Prostate gland (tissue), 2 donors: ENCODE measurements around the gene DQX1. TPM values are rescaled to one million over a fixed set of nuclear protein-coding genes. Genes with fewer than 3 reads are reported as not detected.
"Not testable (repeated sequence)": the region's sequence is repeated elsewhere in the genome, so short reads cannot be mapped to it uniquely, and the experiment has no call there.

Experiments used
- DNase-seq: peaks from one replicate; pipeline ENCODE4 v3.0.0-alpha.2; 2019; ENCODE audit warnings: low spot score
- H3K27ac ChIP-seq, 2 donors: fragments of 200-600 bp; sonication (generic); 2 replicates each; pipeline ENCODE4 v1.5.1; 2017 to 2019
- H3K27me3 ChIP-seq: fragments of 200-600 bp; sonication (generic); replicated peaks from 2 replicates; pipeline ENCODE4 v1.5.1; 2019; ENCODE audit not compliant: insufficient read depth
- H3K36me3 ChIP-seq, 2 donors: fragments of 200-600 bp; sonication (generic); 1 replicate in 1 of 2; 2 replicates in 1 of 2; pipeline versions ENCODE4 v1.5.1 to v1.8.1; 2017 to 2019
- H3K4me1 ChIP-seq: fragments of 200-600 bp; sonication (generic); replicated peaks from 2 replicates; pipeline ENCODE4 v1.5.1; 2019
- H3K4me3 ChIP-seq, 2 donors: fragments of 200-600 bp; sonication (generic); 2 replicates each; pipeline ENCODE4 v1.5.1; 2017 to 2019
- H3K9me3 ChIP-seq: fragments of 200-600 bp; sonication (generic); 2 replicates; pipeline ENCODE4 v1.5.1; 2017
- CTCF ChIP-seq, 4 experiments: fragments of 200-600 bp in 2 of 4; fragments of 450-650 bp in 2 of 4; sonication (generic) in 2 of 4; IDR thresholded peaks; 1 replicate in 3 of 4; 2 replicates in 1 of 4; pipeline ENCODE4 v1.5.1; 2016 to 2019; ENCODE audit warnings: antibody characterized with exemption in 4 of 4, mild to moderate bottlenecking in 2 of 4, moderate library complexity in 2 of 4
- POLR2A ChIP-seq: fragments of 450-650 bp; IDR thresholded peaks from one replicate; pipeline ENCODE4 v1.6.1; 2016; ENCODE audit warnings: antibody characterized with exemption, mild to moderate bottlenecking
- POLR2AphosphoS5 ChIP-seq: sonication (generic); formaldehyde crosslinking; IDR thresholded peaks from one replicate; pipeline ENCODE4 v1.6.1; 2017; ENCODE audit warnings: antibody characterized with exemption
- WGBS: methylation state at CpG from one replicate; pipeline ENCODE4 v1.1.5; 2018; 5-methylcytosine and 5-hydroxymethylcytosine counted together
- intact Hi-C: fragments of 100-400 bp; cut with DNase I; formaldehyde crosslinking; loops from one replicate; pipeline ENCODE4 v1.14.2; 2022
- total RNA-seq, 2 donors: library from RNA; depleted of rRNA; stranded (reverse); fragments of >200 nt; gene quantifications; one replicate each; pipeline ENCODE4 v1.1.0, GENCODE V29; 2016

The DQX1 gene
- total RNA-seq, 2 donors from 2014 or later: not detected

GRCh38 chr2:74564222-74564621 lies 38.2 kb upstream of the DQX1 start:
- WGBS: 74% methylated on average over 5 of the region's 5 CpGs
- no peak for DNase-seq
- H3K4me3 ChIP-seq: no peak overlapping the region
- no peak for TF ChIP-seq POLR2A
- TF ChIP-seq CTCF (IDR thresholded peaks at IDR 0.05): no peak
- no peak for TF ChIP-seq POLR2AphosphoS5
- no peaks in the 10 kb centered on the region for H3K27me3 ChIP-seq
- H3K36me3 ChIP-seq: no peaks in the 10 kb centered on the region
- no peak overlapping the region for H3K27ac ChIP-seq
- H3K4me1 ChIP-seq: no peaks in the 10 kb centered on the region
- intact Hi-C loops: no loop called here
- H3K9me3 ChIP-seq: no peaks in the 10 kb centered on the region

- DNase-seq: no peak
- WGBS: 88% methylated on average over 7 of the region's 7 CpGs
- Histone ChIP-seq H3K27ac (no peak overlapping the region), H3K4me3 (no peak overlapping the region), H3K27me3 (no peaks in the 10 kb centered on the region), H3K9me3 (no peaks in the 10 kb centered on the region), H3K36me3 (no peaks in the 10 kb centered on the region), H3K4me1 (no peaks in the 10 kb centered on the region)
- TF ChIP-seq POLR2AphosphoS5 (no peak), POLR2A (no peak), CTCF (IDR thresholded peaks at IDR 0.05) (no peak)
- intact Hi-C loops: no loop called here
Measured at GRCh38 chr2:74562126-74562775, 36.2 kb upstream of the DQX1 start.

GRCh38 chr2:74561022-74561421 lies 35.0 kb upstream of the DQX1 start:
- H3K9me3 ChIP-seq, intact Hi-C loops, H3K4me1 ChIP-seq, H3K27ac ChIP-seq, H3K4me3 ChIP-seq, H3K27me3 ChIP-seq, DNase-seq, H3K36me3 ChIP-seq: not testable (repeated sequence)
- 93% methylated on average over 1 of the region's 1 CpG for WGBS

- Histone ChIP-seq H3K9me3 (no peaks in the 10 kb centered on the region), H3K4me3 (no peak overlapping the region), H3K27me3 (no peaks in the 10 kb centered on the region), H3K4me1 (no peaks in the 10 kb centered on the region), H3K36me3 (no peaks in the 10 kb centered on the region), H3K27ac (no peak overlapping the region)
- TF ChIP-seq CTCF (IDR thresholded peaks at IDR 0.05) (no peak), POLR2AphosphoS5 (no peak), POLR2A (no peak)
- intact Hi-C loops: no loop called here
- no peak for DNase-seq
- 75% methylated on average over 6 of the region's 6 CpGs for WGBS
Measured at GRCh38 chr2:74560591-74560990, 34.6 kb upstream of the DQX1 start.

- Histone ChIP-seq H3K27ac (no peak overlapping the region), H3K4me1 (no peaks in the 10 kb centered on the region), H3K9me3 (no peaks in the 10 kb centered on the region), H3K27me3 (no peaks in the 10 kb centered on the region), H3K4me3 (no peak overlapping the region), H3K36me3 (no peaks in the 10 kb centered on the region)
- intact Hi-C loops: no loop called here
- no peak for DNase-seq
- TF ChIP-seq CTCF (IDR thresholded peaks at IDR 0.05) (no peak), POLR2AphosphoS5 (no peak), POLR2A (no peak)
- WGBS: 29% methylated on average over 5 of the region's 5 CpGs
Measured at GRCh38 chr2:74559912-74560311, 33.9 kb upstream of the DQX1 start.
